Smooth muscle cell (in vitro differentiated cells): ENCODE data around the gene PCSK6. TPM values are rescaled to one million over a fixed set of nuclear protein-coding genes. Genes with fewer than 3 reads are reported as not detected.
"Not testable (repeated sequence)": the region's sequence is repeated elsewhere in the genome, so short reads cannot be mapped to it uniquely, and the experiment has no call there.

Experiments used
- DNase-seq: peaks from one replicate; lab custom pipeline; 2025; ENCODE audit not compliant: unreplicated experiment; lab: John Stamatoyannopoulos, UW
- H2AFZ ChIP-seq: fragments of 200-600 bp; sonication (generic); 2 replicates; pipeline ENCODE4 v1.6.0; 2016; ENCODE audit warnings: antibody characterized with exemption, low read depth, mild to moderate bottlenecking
- H3F3A ChIP-seq: fragments of 200-600 bp; sonication (generic); 2 replicates; pipeline ENCODE4 v1.6.0; 2017; ENCODE audit warnings: antibody characterized with exemption, low read depth
- H3K27ac ChIP-seq: fragments of 200-600 bp; sonication (generic); 2 replicates; pipeline ENCODE4 v1.5.1; 2016; ENCODE audit warnings: low read depth, mild to moderate bottlenecking
- H3K27me3 ChIP-seq: fragments of 200-600 bp; sonication (generic); 2 replicates; pipeline ENCODE4 v1.6.1; 2016; ENCODE audit warnings: low read depth, mild to moderate bottlenecking
- H3K36me3 ChIP-seq: fragments of 200-600 bp; sonication (generic); 2 replicates; pipeline ENCODE4 v1.5.1; 2016; ENCODE audit warnings: low read depth
- H3K4me1 ChIP-seq: fragments of 200-600 bp; sonication (generic); 2 replicates; pipeline ENCODE4 v1.5.1; 2016; ENCODE audit warnings: low read depth
- H3K4me2 ChIP-seq: fragments of 200-600 bp; sonication (generic); 2 replicates; pipeline ENCODE4 v1.6.0; 2016; ENCODE audit warnings: mild to moderate bottlenecking
- H3K4me3 ChIP-seq: fragments of 200-600 bp; sonication (generic); 2 replicates; pipeline ENCODE4 v1.5.1; 2016; ENCODE audit warnings: mild to moderate bottlenecking
- H3K79me2 ChIP-seq: fragments of 200-600 bp; sonication (generic); 2 replicates; pipeline ENCODE4 v1.6.0; 2016; ENCODE audit warnings: low read depth, mild to moderate bottlenecking
- H3K9ac ChIP-seq: fragments of 200-600 bp; sonication (generic); 2 replicates; pipeline ENCODE4 v1.6.0; 2016; ENCODE audit warnings: low read depth
- H3K9me3 ChIP-seq: fragments of 200-600 bp; sonication (generic); replicated peaks from 2 replicates; pipeline ENCODE4 v1.5.1; 2016; ENCODE audit warnings: low read depth
- H4K20me1 ChIP-seq: fragments of 200-600 bp; sonication (generic); 2 replicates; pipeline ENCODE4 v1.6.0; 2016; ENCODE audit warnings: low read depth
- WGBS: methylation state at CpG from one replicate; pipeline ENCODE4 v1.1.7; 2016; ENCODE audit warnings: low lambda C conversion rate; 5-methylcytosine and 5-hydroxymethylcytosine counted together
- polyA plus RNA-seq: library from polyadenylated mRNA; unstranded; fragments of >200 nt; fragmentation: Nextera tagmentation; extraction: Ambion mirVana; gene quantifications from 2 replicates; pipeline ENCODE4 v1.2.1, GENCODE V29; 2016
- total RNA-seq: library from RNA; depleted of rRNA; stranded (reverse); fragments of >200 nt; gene quantifications from 2 replicates; pipeline ENCODE4 v1.2.3, GENCODE V29; 2014
- TF ChIP-seq, protein P1 (sequence below): fragments of 200-600 bp; sonication (generic); IDR thresholded peaks from 2 replicates; pipeline ENCODE4 v1.5.1; 2017; ENCODE audit warnings: borderline replicate concordance, mild to moderate bottlenecking, antibody characterized with exemption; ENCODE audit not compliant: insufficient read depth, poor library complexity, severe bottlenecking

Gene PCSK6
- total and polyA plus RNA-seq, 2 experiments from 2014 or later: 17.5 TPM

- Histone ChIP-seq H3K9me3 (peaks cover 3% of the 10 kb centered on the region), H3K9ac (no peak overlapping the region), H3K4me2 (no peak overlapping the region), H3K27me3 (no peaks in the 10 kb centered on the region), H3K4me1 (no peaks in the 10 kb centered on the region), H2AFZ (no peak overlapping the region), H3K79me2 (no peaks in the 10 kb centered on the region), H3K27ac (no peak overlapping the region), H4K20me1 (no peaks in the 10 kb centered on the region), H3K4me3 (no peak overlapping the region), H3K36me3 (no peaks in the 10 kb centered on the region), H3F3A (no peaks in the 10 kb centered on the region)
- TF ChIP-seq, protein P1, sequence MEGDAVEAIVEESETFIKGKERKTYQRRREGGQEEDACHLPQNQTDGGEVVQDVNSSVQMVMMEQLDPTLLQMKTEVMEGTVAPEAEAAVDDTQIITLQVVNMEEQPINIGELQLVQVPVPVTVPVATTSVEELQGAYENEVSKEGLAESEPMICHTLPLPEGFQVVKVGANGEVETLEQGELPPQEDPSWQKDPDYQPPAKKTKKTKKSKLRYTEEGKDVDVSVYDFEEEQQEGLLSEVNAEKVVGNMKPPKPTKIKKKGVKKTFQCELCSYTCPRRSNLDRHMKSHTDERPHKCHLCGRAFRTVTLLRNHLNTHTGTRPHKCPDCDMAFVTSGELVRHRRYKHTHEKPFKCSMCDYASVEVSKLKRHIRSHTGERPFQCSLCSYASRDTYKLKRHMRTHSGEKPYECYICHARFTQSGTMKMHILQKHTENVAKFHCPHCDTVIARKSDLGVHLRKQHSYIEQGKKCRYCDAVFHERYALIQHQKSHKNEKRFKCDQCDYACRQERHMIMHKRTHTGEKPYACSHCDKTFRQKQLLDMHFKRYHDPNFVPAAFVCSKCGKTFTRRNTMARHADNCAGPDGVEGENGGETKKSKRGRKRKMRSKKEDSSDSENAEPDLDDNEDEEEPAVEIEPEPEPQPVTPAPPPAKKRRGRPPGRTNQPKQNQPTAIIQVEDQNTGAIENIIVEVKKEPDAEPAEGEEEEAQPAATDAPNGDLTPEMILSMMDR: no peak
- 86% methylated on average over 20 of the region's 20 CpGs for WGBS
- no peak for DNase-seq
These were observed 25.1 kb downstream of the PCSK6 start for GRCh38 chr15:101464256-101464998.

DNA sequence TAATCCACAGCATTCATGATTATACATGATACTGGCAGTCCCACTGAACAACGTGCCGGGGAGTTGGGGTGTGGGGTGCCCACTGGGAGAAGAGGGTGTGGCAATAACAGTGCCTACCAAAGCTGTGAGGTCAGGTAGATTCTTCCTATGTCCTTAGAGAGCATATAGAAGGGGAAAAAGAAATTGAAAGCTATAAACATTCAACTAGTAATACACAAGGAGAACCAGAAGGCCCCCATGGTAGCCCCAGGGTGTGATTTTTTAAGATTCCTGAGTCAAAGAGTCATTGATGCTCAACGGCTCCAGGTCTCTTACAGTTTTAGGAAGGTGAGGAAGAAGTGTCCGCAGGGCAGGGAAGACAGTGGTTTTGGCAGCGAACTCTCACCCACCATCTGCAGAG is 25.8 kb downstream of the PCSK6 start:
- not testable (repeated sequence) for H3K4me3 ChIP-seq, H3K9me3 ChIP-seq, H3F3A ChIP-seq, H3K27ac ChIP-seq, H3K36me3 ChIP-seq, H3K4me2 ChIP-seq, H4K20me1 ChIP-seq, H3K27me3 ChIP-seq, H2AFZ ChIP-seq, H3K4me1 ChIP-seq, DNase-seq, H3K9ac ChIP-seq, H3K79me2 ChIP-seq
- WGBS: 87% methylated on average over 5 of the region's 5 CpGs

DNA sequence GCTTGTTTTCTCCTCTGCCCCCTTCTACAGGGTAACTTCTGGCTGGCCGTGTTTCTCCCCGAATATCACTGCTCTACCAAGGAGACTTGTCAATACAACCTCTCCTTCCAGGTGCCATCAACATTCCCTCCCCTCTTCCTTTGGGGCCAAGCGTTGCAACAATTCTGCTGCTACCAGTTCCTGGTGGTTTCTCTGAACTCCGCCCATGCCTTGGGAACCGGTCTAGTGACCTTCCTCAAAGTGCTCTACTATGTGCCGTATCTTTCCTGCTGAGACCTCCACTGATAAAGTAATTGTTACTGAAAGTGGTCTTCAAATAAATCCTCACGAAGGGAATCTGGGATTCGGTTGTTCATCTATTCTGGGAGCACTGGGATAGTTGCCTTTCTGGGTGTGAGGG is 26.2 kb downstream of the PCSK6 start:
- TF ChIP-seq, protein P1: no peak
- no peaks in the 10 kb centered on the region for H3F3A ChIP-seq
- H3K4me2 ChIP-seq: no peak overlapping the region
- H3K9me3 ChIP-seq: peaks cover 3% of the 10 kb centered on the region
- 65% methylated on average over 8 of the region's 8 CpGs for WGBS
- no peaks in the 10 kb centered on the region for H3K79me2 ChIP-seq
- no peaks in the 10 kb centered on the region for H3K36me3 ChIP-seq
- H3K9ac ChIP-seq: no peak overlapping the region
- no peaks in the 10 kb centered on the region for H3K27me3 ChIP-seq
- no peak for DNase-seq
- no peaks in the 10 kb centered on the region for H4K20me1 ChIP-seq
- H3K4me1 ChIP-seq: no peaks in the 10 kb centered on the region
- no peak overlapping the region for H3K4me3 ChIP-seq
- H3K27ac ChIP-seq: no peak overlapping the region
- no peak overlapping the region for H2AFZ ChIP-seq

GRCh38 chr15:101461097-101461496 is 28.4 kb downstream of the PCSK6 start:
- over 99% methylated on average over 4 of the region's 4 CpGs for WGBS
- Histone ChIP-seq H3K9ac (no peak overlapping the region), H3K36me3 (no peaks in the 10 kb centered on the region), H3K4me1 (no peaks in the 10 kb centered on the region), H2AFZ (no peak overlapping the region), H3K79me2 (no peaks in the 10 kb centered on the region), H3K4me2 (no peak overlapping the region), H3K4me3 (no peak overlapping the region), H3K27ac (no peak overlapping the region), H3F3A (no peaks in the 10 kb centered on the region), H4K20me1 (no peaks in the 10 kb centered on the region), H3K27me3 (no peaks in the 10 kb centered on the region), H3K9me3 (peaks cover under 1% of the 10 kb centered on the region)
- no peak for DNase-seq
- TF ChIP-seq, protein P1: no peak
